Measurements from ENCODE around the gene COPB1.

DNA sequence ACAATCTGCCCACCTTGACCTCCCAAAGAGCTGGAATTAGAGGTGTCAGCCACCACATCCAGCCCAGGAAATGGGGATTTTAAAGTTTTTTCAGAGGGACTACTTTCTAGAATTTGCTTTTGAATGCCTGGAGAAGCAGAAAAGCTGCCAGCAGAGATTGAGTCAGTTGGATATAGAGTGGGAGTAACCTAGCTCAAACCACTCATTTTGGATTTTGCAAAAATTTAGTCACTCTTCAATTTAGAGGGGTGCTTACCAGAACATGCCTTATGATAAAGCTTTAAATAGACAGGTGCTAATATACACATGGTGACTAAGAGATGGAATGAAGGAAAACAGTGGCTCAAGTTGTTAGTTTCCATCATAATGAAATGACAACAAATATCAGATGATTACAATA, 47.1 kb upstream of the COPB1 start:
- TF ChIP-seq, protein P1, sequence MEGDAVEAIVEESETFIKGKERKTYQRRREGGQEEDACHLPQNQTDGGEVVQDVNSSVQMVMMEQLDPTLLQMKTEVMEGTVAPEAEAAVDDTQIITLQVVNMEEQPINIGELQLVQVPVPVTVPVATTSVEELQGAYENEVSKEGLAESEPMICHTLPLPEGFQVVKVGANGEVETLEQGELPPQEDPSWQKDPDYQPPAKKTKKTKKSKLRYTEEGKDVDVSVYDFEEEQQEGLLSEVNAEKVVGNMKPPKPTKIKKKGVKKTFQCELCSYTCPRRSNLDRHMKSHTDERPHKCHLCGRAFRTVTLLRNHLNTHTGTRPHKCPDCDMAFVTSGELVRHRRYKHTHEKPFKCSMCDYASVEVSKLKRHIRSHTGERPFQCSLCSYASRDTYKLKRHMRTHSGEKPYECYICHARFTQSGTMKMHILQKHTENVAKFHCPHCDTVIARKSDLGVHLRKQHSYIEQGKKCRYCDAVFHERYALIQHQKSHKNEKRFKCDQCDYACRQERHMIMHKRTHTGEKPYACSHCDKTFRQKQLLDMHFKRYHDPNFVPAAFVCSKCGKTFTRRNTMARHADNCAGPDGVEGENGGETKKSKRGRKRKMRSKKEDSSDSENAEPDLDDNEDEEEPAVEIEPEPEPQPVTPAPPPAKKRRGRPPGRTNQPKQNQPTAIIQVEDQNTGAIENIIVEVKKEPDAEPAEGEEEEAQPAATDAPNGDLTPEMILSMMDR (conservative IDR thresholded peaks at IDR 0.05) = no peak
- no peak for TF ChIP-seq ZFX (IDR thresholded peaks at IDR 0.05)

Data from C4-2B (cell line).